K562 (cell line): ENCODE results near the gene PDLIM7. TPM values are rescaled to one million over a fixed set of nuclear protein-coding genes. Genes with fewer than 3 reads are reported as not detected.

ENCODE experiments used
- BCOR ChIP-seq: fragments of 450-650 bp; IDR thresholded peaks from 2 replicates; pipeline ENCODE4 v1.6.1; 2016
- BHLHE40 ChIP-seq: IDR thresholded peaks from 2 replicates; pipeline ENCODE4 v1.6.1; 2011; ENCODE audit warnings: low read length, improper control_type of control experiment
- CEBPB ChIP-seq: fragments of 450-650 bp; IDR thresholded peaks from 2 replicates; pipeline ENCODE4 v1.6.1; 2016; ENCODE audit warnings: missing genetic modification characterization, missing compliant biosample characterization
- ELF4 ChIP-seq: fragments of 450-650 bp; formaldehyde crosslinking; IDR thresholded peaks from 2 replicates; pipeline ENCODE4 v1.4.0; 2022; ENCODE audit warnings: missing genetic modification characterization
- ERF ChIP-seq: fragments of 450-650 bp; formaldehyde crosslinking; IDR thresholded peaks from 2 replicates; pipeline ENCODE4 v1.4.0; 2020; ENCODE audit warnings: mild to moderate bottlenecking, mixed read lengths
- MYC ChIP-seq, 2 experiments: fragments of 250-450 bp in 1 of 2; sonication (Bioruptor Pico) in 1 of 2; IDR thresholded peaks; 2 replicates each; pipeline versions ENCODE4 v1.5.1 to v1.6.1; 2012 to 2021; ENCODE audit warnings: low read depth in 2 of 2, borderline replicate concordance in 1 of 2, improper control_type of control experiment in 1 of 2, low read length in 1 of 2, mild to moderate bottlenecking in 1 of 2, moderate library complexity in 1 of 2
- PCBP1 ChIP-seq: fragments of 200-400 bp; formaldehyde crosslinking; IDR thresholded peaks from 2 replicates; pipeline ENCODE4 v1.6.1; 2018; ENCODE audit warnings: mild to moderate bottlenecking, low read depth, low read length; ENCODE audit not compliant: poor library complexity, severe bottlenecking
- TCF7L2 ChIP-seq: fragments of 150-350 bp; IDR thresholded peaks from 2 replicates; pipeline ENCODE4 v1.6.1; 2016; ENCODE audit warnings: low read depth, mild to moderate bottlenecking, low read length, moderate library complexity
- TEAD4 ChIP-seq, 2 experiments: sonication (generic) in 1 of 2; formaldehyde crosslinking in 1 of 2; IDR thresholded peaks; 2 replicates each; pipeline versions ENCODE4 v1.6.1 to v1.8.0; 2012 to 2022; ENCODE audit warnings: borderline replicate concordance in 1 of 2, inconsistent platforms in 1 of 2, low read length in 1 of 2, mild to moderate bottlenecking in 1 of 2, missing genetic modification reagents in 1 of 2
- XRCC5 ChIP-seq: fragments of 200-400 bp; formaldehyde crosslinking; IDR thresholded peaks from 2 replicates; pipeline ENCODE4 v1.6.1; 2017; ENCODE audit warnings: low read depth, mild to moderate bottlenecking, low read length
- ZFP36 ChIP-seq: fragments of 150-350 bp; IDR thresholded peaks from 2 replicates; pipeline ENCODE4 v1.6.1; 2018; ENCODE audit warnings: low read length, low read depth; ENCODE audit not compliant: partially characterized antibody
- polyA plus RNA-seq, 8 experiments: library from polyadenylated mRNA; depleted of rRNA in 4 of 8; stranded (reverse) in 5 of 8; unstranded in 3 of 8; fragments of >200 nt; fragmentation: Nextera tagmentation in 2 of 8; fragmentation: Illumina TruSeq in 1 of 8; extraction: Ambion mirVana in 2 of 8; extraction: Trizol in 1 of 8; gene quantifications; 2 replicates each; pipeline versions ENCODE4 v1.2.1 to v1.2.3, GENCODE V29; 2011 to 2014; ENCODE audit warnings: inconsistent platforms in 1 of 8, missing spikeins in 1 of 8
- total RNA-seq, 7 experiments: library from RNA; depleted of rRNA in 6 of 7; stranded (reverse); fragments of >200 nt in 6 of 7; fragmentation: Illumina TruSeq in 2 of 7; extraction: Trizol in 2 of 7; gene quantifications; 2 replicates each; pipeline versions ENCODE4 v1.2.1 to v1.2.3, GENCODE V29; 2011 to 2021; ENCODE audit warnings: low replicate concordance in 1 of 7
- TF ChIP-seq, protein P1 (sequence below): sonication (generic); formaldehyde crosslinking; IDR thresholded peaks from 2 replicates; pipeline ENCODE4 v1.9.0; 2022; ENCODE audit warnings: mild to moderate bottlenecking, missing genetic modification reagents
- TF ChIP-seq, protein P2 (sequence below): fragments of 450-650 bp; IDR thresholded peaks from 2 replicates; pipeline ENCODE4 v1.6.1; 2016
- TF ChIP-seq, protein P3 (sequence below): fragments of 450-650 bp; IDR thresholded peaks from 2 replicates; pipeline ENCODE4 v1.6.1; 2016; ENCODE audit warnings: antibody characterized with exemption
- TF ChIP-seq, protein P4 (sequence below): fragments of 200-400 bp; formaldehyde crosslinking; IDR thresholded peaks from 2 replicates; pipeline ENCODE4 v1.6.1; 2017; ENCODE audit warnings: mild to moderate bottlenecking, low read depth, low read length, moderate library complexity
- TF ChIP-seq, protein P5 (sequence below): sonication (generic); formaldehyde crosslinking; IDR thresholded peaks from 2 replicates; pipeline ENCODE4 v1.8.0; 2023; ENCODE audit warnings: missing genetic modification reagents, mild to moderate bottlenecking, borderline replicate concordance

PDLIM7 gene
- total and polyA plus RNA-seq, 9 of the 15 experiments (the other 6 are each of a cell fraction or from before 2014, with no cell fraction given) = 2.1 to 124 (median 32.6) TPM

DNA sequence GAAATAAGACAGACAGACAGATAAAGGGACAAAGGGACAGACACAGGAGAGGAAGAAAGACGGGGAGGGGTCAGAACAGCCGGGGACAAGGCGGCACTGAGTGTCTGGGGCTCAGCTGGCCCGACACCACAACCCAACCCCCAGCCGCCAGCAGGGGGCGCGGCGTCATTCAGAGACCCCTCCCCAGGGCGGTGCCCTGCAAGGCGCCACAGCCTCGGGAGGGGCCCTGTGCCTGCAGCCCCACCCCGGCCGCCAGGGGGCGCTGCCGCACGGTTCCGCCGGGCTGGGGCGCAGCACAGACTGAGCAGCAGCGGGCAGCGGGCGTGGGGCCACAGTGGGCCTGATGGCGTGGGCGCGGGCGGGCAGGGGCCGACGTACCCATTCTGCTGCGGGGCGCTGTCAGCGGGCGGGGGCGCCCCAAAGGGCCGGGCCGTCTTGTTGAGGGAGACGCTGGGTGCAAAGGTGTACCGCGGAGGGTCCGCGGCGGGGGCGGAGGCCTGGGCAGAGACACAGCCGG, 5.9 kb downstream of the PDLIM7 start (continued):
- TF ChIP-seq, protein P1, sequence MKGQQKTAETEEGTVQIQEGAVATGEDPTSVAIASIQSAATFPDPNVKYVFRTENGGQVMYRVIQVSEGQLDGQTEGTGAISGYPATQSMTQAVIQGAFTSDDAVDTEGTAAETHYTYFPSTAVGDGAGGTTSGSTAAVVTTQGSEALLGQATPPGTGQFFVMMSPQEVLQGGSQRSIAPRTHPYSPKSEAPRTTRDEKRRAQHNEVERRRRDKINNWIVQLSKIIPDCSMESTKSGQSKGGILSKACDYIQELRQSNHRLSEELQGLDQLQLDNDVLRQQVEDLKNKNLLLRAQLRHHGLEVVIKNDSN = no peak
- TF ChIP-seq BCOR = 0 out of 2 replicates have a peak, but pooled peaks have one; percentile 27
- TF ChIP-seq, protein P2, sequence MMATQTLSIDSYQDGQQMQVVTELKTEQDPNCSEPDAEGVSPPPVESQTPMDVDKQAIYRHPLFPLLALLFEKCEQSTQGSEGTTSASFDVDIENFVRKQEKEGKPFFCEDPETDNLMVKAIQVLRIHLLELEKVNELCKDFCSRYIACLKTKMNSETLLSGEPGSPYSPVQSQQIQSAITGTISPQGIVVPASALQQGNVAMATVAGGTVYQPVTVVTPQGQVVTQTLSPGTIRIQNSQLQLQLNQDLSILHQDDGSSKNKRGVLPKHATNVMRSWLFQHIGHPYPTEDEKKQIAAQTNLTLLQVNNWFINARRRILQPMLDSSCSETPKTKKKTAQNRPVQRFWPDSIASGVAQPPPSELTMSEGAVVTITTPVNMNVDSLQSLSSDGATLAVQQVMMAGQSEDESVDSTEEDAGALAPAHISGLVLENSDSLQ = 0 out of 2 replicates have a peak, but pooled peaks have one; percentile 39
- TF ChIP-seq XRCC5 = peak; percentile 95
- TF ChIP-seq, protein P3, sequence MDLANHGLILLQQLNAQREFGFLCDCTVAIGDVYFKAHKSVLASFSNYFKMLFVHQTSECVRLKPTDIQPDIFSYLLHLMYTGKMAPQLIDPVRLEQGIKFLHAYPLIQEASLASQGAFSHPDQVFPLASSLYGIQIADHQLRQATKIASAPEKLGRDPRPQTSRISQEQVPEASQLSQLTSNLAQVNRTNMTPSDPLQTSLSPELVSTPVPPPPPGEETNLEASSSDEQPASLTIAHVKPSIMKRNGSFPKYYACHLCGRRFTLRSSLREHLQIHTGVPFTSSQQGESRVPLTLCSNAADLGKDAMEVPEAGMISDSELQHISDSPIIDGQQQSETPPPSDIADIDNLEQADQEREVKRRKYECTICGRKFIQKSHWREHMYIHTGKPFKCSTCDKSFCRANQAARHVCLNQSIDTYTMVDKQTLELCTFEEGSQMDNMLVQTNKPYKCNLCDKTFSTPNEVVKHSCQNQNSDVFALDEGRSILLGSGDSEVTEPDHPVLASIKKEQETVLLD = 0 out of 2 replicates have a peak, but pooled peaks have one; percentile 22
- TF ChIP-seq TEAD4 (IDR thresholded peaks at IDR 0.05; ENCODE audit: low read length) = 0 out of 2 replicates have a peak, but pooled peaks have one; percentile 13
- no peak for TF ChIP-seq TEAD4 (CRISPR knock-in tag; IDR thresholded peaks at IDR 0.05; ENCODE audit: borderline replicate concordance)
- peak; percentile 32; the same call in 1 of the 2 replicates for TF ChIP-seq BHLHE40
- TF ChIP-seq CEBPB = no peak
- TF ChIP-seq ZFP36 = no peak
- TF ChIP-seq ELF4 = no peak
- TF ChIP-seq, protein P4, sequence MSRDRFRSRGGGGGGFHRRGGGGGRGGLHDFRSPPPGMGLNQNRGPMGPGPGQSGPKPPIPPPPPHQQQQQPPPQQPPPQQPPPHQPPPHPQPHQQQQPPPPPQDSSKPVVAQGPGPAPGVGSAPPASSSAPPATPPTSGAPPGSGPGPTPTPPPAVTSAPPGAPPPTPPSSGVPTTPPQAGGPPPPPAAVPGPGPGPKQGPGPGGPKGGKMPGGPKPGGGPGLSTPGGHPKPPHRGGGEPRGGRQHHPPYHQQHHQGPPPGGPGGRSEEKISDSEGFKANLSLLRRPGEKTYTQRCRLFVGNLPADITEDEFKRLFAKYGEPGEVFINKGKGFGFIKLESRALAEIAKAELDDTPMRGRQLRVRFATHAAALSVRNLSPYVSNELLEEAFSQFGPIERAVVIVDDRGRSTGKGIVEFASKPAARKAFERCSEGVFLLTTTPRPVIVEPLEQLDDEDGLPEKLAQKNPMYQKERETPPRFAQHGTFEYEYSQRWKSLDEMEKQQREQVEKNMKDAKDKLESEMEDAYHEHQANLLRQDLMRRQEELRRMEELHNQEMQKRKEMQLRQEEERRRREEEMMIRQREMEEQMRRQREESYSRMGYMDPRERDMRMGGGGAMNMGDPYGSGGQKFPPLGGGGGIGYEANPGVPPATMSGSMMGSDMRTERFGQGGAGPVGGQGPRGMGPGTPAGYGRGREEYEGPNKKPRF = no peak
- TF ChIP-seq PCBP1 = peak; percentile 13
- peak; percentile 90 for TF ChIP-seq ERF (CRISPR knock-in tag)
- TF ChIP-seq, protein P5, sequence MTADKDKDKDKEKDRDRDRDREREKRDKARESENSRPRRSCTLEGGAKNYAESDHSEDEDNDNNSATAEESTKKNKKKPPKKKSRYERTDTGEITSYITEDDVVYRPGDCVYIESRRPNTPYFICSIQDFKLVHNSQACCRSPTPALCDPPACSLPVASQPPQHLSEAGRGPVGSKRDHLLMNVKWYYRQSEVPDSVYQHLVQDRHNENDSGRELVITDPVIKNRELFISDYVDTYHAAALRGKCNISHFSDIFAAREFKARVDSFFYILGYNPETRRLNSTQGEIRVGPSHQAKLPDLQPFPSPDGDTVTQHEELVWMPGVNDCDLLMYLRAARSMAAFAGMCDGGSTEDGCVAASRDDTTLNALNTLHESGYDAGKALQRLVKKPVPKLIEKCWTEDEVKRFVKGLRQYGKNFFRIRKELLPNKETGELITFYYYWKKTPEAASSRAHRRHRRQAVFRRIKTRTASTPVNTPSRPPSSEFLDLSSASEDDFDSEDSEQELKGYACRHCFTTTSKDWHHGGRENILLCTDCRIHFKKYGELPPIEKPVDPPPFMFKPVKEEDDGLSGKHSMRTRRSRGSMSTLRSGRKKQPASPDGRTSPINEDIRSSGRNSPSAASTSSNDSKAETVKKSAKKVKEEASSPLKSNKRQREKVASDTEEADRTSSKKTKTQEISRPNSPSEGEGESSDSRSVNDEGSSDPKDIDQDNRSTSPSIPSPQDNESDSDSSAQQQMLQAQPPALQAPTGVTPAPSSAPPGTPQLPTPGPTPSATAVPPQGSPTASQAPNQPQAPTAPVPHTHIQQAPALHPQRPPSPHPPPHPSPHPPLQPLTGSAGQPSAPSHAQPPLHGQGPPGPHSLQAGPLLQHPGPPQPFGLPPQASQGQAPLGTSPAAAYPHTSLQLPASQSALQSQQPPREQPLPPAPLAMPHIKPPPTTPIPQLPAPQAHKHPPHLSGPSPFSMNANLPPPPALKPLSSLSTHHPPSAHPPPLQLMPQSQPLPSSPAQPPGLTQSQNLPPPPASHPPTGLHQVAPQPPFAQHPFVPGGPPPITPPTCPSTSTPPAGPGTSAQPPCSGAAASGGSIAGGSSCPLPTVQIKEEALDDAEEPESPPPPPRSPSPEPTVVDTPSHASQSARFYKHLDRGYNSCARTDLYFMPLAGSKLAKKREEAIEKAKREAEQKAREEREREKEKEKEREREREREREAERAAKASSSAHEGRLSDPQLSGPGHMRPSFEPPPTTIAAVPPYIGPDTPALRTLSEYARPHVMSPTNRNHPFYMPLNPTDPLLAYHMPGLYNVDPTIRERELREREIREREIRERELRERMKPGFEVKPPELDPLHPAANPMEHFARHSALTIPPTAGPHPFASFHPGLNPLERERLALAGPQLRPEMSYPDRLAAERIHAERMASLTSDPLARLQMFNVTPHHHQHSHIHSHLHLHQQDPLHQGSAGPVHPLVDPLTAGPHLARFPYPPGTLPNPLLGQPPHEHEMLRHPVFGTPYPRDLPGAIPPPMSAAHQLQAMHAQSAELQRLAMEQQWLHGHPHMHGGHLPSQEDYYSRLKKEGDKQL (CRISPR knock-in tag) = no peak
- TF ChIP-seq TCF7L2 = no peak
- peak; percentile 69 for TF ChIP-seq MYC (IDR thresholded peaks at IDR 0.05; ENCODE audit: low read depth, low read length)
- TF ChIP-seq MYC (CRISPR knock-in tag; IDR thresholded peaks at IDR 0.05; ENCODE audit: borderline replicate concordance, low read depth) = no peak
